Activated CD8-positive, alpha-beta memory T cell treated with anti-CD3 and anti-CD28 coated beads, Interleukin-2, amount 50 U/mL, for 24 hours (primary cell): ENCODE data around the gene RNF182.
"Not testable (repeated sequence)": the region's sequence is repeated elsewhere in the genome, so short reads cannot be mapped to it uniquely, and the experiment has no call there.

ENCODE experiments used
- DNase-seq: peaks from one replicate; pipeline ENCODE4 v3.0.0-alpha.2; 2020; ENCODE audit errors: extremely low read depth

The RNF182 gene, protein sequence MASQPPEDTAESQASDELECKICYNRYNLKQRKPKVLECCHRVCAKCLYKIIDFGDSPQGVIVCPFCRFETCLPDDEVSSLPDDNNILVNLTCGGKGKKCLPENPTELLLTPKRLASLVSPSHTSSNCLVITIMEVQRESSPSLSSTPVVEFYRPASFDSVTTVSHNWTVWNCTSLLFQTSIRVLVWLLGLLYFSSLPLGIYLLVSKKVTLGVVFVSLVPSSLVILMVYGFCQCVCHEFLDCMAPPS

DNA sequence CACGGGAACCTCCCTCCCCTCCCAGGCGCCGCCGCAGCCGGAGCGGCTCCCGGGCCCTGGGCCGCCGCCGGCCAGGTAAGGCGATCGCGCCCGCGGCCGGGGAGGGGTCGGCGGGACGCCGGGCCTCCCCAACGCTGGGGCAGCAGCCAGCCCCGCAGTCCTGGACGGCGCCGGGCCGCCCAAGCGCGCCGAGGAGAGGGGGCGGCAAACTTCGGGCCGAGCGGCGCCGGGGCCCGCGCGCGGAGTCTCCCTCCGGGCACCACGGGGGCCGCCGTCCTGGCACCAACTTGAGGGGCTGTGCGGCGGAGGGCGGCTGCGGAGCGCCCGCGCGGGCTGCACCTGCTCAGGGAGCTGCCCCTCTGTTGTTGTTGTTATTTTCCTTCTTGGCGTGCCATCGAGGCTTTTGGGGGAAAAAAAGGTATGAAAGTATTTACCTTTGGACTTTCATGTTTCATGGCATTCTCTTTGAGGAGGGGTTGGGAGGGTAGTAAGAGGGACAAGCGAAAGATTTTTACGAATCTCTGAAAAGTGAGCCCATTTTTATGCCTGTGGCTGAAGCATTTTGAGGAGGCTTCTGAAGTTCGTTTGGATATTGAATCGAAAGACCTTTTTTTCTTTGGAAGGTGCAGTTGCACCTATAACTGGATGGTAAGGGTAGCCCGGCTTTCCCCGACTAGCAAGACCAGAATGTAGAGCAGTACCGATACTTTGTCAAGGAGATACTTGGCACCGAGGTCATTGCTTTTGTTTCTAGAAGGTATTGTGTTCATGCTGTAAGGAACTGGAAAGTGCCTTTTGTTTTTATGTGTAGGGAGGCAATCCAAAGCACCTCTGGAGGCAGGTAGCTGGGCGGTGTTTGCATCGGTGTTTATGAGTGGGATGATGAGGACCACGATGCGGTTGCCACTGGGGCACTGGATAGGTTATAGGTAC lies at the start of gene RNF182:
Gene RNF182, plus strand, starts transcription at position 4 of the 933 bp plus-strand sequence. CDS start 52,168 bp downstream, outside the sequence.
- no peak for DNase-seq

DNA sequence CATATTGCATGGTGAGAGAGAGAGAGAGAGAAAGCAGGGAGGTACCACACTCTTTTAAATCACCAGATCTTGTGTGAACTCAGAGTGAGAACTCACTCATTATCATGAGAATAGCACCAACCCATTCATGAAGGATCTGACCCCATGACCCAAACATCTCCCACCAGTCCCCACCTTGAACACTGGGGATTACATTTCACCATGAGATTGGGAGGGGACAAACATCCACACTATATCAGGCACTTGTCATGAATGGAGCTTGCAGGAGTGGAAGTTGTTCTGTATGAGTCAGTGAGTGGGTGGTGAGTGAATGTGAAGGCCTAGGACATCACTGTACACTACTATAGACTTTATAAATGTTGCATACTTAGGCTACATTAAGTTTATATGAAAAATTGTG lies 47.7 kb upstream of the RNF182 start:
- DNase-seq = no peak

DNA sequence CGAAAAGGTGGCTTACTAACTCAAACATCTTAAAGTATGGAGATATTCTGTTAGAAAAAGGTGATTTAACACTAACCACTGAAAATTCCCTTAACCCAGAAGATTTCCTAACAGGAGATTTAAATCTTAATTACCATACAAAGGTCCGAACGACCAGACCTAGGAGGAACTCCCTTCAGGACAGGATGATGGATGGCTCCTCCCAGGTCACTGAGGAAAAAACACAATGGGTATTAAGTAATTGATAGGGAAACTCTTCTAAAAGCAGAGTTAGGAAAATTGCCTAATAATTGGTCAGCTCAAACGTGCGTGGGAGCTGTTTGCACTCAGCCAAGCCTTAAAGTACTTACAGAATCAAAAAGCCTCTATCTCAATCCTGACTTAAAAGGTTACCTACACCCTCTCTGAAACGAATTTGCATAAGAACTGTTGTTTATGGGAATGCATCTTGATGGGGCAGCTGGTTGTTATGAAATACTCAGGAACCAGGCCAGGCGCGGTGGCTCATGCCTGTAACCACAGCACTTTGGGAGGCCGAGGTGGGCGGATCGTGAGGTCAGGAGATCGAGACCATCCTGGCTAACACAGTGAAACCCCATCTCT lies 44.6 kb upstream of the RNF182 start:
- DNase-seq = not testable (repeated sequence)

DNA sequence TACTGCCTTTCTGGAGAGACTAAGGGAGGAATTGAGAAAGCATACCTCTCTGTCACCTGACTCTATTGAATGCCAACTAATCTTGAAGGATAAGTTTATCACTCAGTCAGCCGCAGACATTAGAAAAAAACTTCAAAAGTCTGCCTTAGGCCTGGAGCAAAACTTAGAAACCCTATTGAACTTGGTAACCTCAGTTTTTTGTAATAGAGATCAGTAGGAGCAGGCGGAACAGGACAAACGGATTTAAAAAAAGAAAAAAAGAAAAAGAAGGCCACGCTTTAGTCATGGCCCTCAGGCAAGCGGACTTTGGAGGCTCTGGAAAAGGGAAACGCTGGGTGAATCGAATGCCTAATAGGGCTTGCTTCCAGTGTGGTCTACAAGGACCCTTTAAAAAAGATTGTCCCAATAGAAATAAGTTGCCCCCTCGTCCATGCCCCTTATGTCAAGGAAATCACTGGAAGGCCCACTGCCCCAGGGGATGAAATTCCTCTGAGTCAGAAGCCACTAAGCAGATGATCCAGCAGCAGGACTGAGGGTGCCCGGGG lies 43.1 kb upstream of the RNF182 start:
- no peak for DNase-seq

DNA sequence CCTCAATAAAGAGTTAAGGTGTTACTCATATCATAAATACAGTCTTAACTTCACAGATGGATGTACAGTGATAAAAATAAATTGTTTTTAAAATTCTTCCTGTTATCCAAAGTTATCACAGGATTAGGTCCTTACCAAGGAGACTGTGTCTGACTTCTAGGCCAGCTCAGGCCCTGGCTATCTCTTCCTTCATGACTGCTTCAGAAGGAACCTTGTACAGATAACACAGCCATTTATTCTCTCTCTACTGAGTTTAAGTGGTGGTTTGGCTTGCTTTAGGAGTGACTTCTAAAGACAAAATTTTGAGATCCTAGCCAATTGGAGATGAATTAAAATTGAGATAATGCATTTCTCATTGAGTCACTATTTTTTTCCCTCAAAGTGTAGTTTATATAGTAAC lies 40.8 kb upstream of the RNF182 start:
- no peak for DNase-seq

DNA sequence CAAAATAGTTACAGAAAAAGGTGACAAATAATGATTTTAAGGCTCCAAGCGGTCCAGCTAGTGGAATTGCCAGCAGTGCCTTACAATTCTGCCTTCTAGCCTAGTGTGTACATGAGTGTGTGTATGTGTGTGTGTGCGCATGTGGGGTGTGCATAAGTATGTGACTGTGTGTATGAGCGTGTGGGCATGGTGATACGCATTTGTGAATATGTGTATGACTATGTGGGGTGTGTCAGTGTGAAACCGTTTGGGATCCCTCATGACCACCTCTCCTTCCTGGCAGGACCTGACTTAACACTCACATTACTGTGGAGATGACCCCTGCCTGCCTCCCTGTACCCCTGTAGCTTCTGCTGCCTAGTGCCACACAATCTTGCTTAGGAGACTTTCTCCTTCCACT lies 40.4 kb upstream of the RNF182 start:
- DNase-seq = no peak

DNA sequence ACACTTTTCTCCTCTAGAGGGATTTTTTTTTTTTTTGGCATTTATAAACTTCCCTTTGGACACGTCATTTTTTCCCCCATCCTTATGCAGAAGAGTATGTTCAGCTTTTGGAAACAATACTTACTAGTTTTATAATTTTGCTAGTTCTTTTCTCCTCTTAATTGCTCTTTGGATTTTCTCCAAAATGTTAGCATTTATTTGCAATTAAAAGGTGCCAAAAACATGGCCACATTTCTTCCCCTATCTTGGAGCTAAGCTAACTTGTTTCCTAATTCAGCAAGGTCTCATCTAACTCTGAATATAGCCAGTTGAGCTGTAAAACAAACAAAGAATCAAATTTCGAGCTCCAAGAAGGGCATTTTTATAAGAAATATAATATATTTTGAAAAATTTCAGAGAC lies 39.2 kb upstream of the RNF182 start:
- no peak for DNase-seq

DNA sequence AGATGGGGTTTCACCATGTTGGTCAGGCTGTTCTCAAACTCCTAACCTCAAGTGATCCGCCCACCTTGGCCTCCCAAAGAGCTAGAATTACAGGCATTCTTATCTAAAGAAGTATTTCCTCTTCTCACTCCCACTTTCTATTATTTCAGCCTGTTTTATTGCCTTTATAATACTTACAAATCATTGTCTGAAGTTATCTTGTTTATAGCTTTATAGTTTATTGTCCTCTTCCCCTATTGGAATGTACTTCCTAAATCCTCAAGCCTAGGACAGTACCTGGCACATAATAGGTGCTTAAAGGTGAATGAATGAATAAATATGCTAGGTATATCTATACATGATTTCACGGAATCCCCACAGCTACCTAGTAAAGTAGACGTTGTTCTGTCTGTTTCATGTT lies 37.8 kb upstream of the RNF182 start:
- DNase-seq = no peak

DNA sequence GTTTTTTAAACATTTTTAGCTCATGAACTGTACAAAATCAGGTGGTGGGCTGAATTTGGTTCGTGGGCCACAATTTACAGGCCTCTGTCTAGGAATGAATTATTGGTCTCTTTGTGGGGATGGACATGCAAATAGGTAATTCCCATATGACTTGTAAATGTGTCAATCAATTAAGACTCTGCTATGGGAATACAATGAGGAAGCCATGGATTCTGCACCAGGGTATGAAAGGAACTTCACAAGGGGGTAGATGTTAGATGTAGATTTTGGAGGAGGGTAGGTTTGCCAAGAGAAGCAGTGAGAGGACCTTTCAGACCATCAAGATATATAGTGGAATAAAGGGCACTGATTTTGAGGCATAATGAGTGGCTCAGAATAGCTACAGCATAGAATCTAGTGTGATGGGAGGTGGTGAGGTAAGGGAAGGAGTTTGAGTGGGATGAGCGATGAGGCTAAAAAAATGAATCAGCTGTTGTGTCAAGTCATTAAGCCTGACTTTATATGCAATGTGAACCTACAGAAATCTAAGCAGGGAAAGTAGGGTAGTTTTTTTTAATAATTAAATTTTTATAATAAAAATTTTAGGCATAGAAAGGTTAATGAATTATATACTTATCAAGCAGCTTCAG lies 32.6 kb upstream of the RNF182 start:
- DNase-seq = no peak

DNA sequence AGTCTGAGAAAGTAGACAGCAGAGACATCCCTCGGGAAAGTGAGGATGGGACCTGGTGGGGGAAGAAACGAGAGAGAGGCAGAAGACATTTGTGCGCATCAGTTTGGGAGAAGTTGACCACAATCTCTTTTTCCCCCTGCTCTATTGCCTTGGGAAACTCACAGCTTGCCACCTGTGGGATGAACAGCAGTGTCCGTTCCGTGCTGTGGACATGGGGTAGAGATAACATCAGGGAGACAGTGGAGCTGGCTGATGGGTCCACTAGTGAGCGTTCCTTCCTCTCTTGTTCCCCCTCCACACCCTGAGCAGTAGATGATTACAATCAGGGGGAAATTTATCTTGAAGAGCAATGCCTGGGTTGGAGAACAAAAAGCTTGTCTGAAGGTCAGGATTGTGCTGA lies 21.8 kb upstream of the RNF182 start:
- DNase-seq = no peak

DNA sequence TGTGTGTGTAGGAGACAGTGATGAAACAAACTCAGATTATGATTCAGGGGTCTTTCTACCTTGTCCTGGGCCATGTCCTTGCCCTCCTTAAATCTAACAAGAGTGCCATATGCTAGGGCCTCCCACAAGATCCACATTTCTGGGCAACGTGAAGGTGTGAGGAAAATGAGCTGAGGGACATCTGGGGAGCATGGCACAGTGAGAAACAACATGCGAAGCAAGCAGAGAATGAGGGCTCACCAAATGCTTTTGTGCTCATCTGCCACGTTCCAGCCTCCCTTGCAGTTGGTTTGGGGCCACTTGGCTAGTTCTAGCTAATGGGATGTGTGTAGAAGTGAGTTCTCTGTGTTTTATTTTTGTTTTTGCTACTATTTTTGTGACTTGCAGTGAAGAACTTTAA lies 21.4 kb upstream of the RNF182 start:
- DNase-seq = no peak

DNA sequence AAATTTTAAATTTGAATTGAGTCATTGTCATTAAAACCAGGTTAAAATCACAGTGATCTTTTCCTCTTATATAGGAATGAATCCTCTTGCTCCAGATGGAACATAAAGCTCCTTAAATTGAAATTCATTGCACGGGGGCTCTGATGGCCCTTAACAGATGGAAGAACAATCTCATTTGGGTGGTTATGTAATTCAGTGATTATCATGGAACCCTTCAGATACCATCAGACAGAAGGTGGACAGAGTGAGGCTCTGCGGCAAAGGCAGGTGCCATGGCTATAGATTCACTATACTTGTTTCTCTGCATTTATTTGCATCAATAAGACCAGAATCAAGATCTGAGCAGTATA lies 17.8 kb upstream of the RNF182 start:
- DNase-seq = no peak

DNA sequence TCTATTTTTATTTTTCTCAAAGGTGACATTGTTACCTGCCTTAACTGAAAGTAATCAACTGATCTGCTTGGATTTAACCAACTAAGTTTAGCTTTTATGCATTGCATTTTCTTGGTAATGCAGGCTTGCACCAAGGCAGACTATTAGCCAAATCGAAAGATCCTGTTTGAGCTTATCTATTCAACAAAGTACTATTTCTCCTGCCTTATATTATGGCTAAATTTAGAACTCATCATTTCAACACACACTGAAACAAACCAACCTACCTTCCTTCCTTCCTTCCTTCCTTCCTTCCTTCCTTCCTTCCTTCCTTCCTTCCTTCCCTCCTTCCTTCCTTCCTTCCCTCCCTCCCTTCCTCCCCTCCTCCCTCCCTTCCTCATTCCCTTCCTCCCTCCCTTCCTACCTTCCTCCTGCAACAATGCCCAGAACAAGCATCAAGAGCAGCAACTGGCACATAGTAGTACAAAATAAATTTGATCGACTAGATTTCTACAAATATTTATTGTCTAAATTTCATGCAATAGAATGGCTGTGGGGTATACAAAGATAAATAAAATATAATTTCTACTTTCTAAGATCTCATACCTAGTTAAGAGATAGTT lies 17.0 kb upstream of the RNF182 start:
- no peak for DNase-seq

DNA sequence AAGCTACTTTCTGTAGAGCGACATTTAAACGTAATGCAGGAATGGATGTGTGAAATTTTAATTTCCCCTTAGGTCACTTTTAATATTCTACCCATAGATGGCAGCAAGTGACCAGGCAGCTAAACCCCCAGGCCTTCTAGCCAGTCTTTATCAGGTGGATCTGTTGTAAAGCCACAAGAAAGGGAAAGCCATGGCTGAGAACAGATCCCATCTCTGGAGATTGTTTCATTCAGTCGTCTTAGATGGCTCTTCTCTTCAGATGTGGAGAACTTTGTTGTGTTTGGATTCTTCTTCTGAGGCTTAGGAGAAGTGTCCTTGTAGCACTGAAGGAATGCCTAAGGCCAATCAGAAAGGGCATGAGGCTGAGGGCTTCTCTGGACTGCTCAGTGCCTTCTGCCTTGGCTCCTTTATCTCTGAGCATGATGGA lies 15.8 kb upstream of the RNF182 start:
- DNase-seq = no peak

DNA sequence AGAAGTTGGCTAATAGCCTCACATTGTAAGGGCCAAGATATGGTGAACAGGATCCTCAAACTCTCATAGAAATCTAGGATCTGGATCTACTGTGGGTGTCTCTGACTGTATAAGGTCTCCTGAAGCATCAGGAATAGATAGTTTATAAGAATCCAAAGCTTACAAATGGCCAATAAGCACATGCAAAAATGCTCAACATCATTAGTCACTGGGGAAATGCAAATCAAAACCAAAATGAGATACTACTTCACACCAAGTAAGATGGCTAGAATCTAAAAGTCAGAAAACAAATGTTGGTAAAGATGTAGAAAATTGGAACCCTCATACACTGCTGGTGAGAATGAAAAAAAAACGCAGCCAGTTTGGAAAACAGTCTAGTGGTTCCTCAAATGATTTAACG lies 14.3 kb upstream of the RNF182 start:
- DNase-seq = no peak

DNA sequence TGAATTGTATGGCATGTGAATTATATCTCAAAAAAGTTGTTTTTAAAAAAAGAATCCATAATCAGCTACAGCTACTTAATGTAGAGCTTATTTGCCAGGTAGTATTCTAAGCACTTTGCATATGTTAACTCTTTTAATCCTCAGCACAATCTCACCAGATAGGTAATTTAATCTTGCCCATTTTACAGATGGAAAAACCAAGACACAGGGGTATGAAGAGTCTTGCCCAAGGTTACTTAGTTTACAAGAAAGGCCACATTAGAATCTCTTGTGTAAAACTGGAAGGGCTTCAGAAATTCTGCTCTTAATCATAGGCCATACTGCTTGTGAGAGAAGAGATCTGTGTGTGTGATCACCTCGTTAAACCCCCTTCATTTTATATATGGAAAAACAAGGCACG lies 13.4 kb upstream of the RNF182 start:
- DNase-seq = no peak

DNA sequence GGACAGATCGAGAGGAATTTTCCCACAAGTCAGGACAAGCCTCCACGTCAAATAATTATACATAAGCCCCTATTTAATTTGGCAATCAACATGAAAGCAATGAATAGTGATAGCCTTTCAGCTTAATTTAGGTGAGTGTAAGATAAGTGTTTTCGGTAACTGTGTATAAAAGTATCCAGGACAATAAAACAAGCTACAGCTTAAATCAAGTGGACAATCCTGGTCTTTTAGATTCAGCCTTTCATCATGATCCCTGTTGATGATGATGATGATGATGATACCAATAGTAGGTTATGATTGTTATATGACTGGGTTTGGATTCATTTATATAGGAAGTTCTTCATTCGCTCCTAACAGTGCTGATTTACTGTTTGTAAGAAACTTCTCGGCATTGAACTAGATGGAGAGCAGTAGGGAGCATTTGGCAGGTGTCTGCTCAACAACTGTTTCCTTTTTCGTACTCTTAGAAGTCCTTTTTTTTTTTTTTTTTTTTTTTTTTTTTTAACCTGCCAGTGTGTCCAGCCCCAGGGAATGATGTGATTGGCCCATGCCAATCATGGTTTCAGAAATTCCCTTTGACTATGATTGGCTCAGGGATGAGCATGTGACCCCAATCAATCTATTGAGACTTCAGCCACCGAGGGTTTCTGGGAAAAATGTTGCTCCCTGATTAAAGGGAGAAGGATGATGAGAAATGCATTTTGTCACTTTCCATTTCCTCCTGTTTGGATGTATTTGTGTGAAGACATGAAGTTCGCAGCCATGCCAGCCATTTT lies 11.3 kb upstream of the RNF182 start:
- no peak for DNase-seq

DNA sequence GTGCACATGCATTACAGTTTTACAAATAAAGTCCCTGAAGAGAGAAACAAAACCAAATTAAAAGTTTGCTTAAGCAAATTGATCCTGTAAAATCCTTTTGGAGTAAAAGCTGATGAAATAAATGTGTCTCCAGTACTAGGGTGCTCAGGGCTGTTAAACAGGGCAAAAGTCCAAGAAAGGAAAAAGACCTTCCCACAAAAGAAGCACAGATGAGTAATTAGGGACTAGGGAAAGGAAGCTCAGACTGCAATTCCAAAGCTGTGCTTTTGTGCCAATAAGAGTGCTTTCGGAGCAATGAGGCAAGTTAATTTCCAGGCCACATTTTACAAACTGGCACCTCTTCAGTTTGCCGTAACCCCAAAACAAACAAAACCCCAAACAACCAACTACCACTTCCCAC lies 10.4 kb upstream of the RNF182 start:
- no peak for DNase-seq

DNA sequence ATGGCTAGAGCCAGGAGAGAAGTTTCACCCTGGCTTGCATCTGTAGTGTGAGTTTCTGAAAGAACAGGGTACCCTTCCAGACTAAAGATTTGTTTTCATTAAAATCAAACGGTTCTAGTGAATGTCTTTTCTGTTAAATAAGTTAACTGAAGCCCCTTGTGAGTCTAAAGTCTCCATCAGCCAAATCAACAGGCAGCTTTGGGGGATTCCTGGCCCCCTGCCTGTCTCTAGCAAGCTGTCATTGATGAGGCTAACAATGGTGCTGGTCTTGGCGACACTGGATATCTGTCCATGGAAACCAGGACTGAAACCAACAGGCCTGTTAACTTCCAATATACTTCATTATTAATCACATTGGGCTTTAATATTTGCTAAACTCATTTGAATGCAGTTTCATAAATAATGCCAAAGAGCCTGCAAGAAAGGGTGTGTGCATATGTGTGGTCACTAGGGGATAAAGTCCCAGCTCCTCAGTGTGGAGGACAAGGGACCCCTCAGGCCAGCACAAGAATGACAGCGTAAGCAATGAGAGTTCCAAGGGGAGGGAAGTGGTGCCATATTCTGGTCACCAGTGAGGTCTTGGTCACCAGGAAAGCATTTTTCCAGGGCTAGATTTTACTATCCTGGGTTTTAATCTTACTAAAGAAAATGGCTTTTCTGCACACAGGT lies 9.1 kb upstream of the RNF182 start:
- no peak for DNase-seq

DNA sequence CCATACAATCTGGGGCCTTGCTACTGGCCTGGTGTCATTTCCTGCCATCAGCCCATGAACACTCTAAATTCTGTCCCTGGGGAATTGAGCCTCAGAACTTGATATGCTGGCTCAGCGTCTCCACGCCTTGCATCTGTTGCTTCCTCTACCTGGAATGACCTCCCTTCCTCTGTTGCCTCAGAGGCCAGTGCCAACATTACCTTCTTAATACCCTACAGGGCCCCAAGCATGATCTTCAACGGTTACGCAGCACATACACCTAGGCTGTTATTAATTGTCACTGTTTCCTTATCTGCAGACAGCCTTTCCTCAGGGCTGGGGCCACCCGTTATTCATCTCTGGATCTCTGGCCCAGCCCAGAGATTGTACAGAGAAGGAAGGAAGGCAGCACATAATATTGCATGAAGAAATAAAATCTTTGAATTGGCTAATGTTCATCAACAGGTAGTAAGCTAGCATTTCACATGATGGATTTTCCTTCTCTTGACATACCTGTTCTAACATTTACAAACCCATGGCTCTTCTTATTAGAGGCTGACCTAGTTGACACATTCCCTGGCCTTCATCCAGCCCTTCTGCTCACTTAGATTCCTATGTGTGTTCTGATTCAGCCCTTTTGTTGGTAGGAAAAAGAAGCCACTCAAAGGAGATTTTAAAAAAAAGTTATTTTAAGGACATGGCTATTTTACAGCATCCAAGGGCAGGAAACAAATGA lies 8.4 kb upstream of the RNF182 start:
- DNase-seq = no peak
